OCI-M1 (cell line): ENCODE results near the gene TENM3.
"Not testable (repeated sequence)": the region's sequence is repeated elsewhere in the genome, so short reads cannot be mapped to it uniquely, and the experiment has no call there.

Experiments
- DNase-seq: peaks from one replicate; lab custom pipeline; 2025; lab: John Stamatoyannopoulos, UW

Gene TENM3

GRCh38 chr4:182810103-182810615, 567.0 kb downstream of the TENM3 start:
- DNase-seq = no peak

GRCh38 chr4:182812916-182813315, 569.7 kb downstream of the TENM3 start:
- DNase-seq = no peak

GRCh38 chr4:182814065-182814464, 570.9 kb downstream of the TENM3 start:
- not testable (repeated sequence) for DNase-seq

GRCh38 chr4:182818926-182819730, 575.9 kb downstream of the TENM3 start:
- no peak for DNase-seq

- DNase-seq = no peak
Observed at GRCh38 chr4:182819751-182820150, 576.5 kb downstream of the TENM3 start.

- DNase-seq = no peak
Observed at GRCh38 chr4:182822554-182822953, 579.4 kb downstream of the TENM3 start.

GRCh38 chr4:182823576-182823975, 580.4 kb downstream of the TENM3 start:
- no peak for DNase-seq

GRCh38 chr4:182825003-182825402, 581.8 kb downstream of the TENM3 start:
- DNase-seq = no peak

- DNase-seq = no peak
Observed at GRCh38 chr4:182825786-182826185, 582.6 kb downstream of the TENM3 start.

GRCh38 chr4:182826391-182826790, 583.2 kb downstream of the TENM3 start:
- DNase-seq = no peak

- no peak for DNase-seq
Observed at GRCh38 chr4:182827166-182827565, 584.0 kb downstream of the TENM3 start.

GRCh38 chr4:182827954-182828353, 584.8 kb downstream of the TENM3 start:
- no peak for DNase-seq

GRCh38 chr4:182828360-182829025, 585.3 kb downstream of the TENM3 start:
- no peak for DNase-seq

- no peak for DNase-seq
Observed at GRCh38 chr4:182829196-182829595, 586.0 kb downstream of the TENM3 start.

- DNase-seq = no peak
Observed at GRCh38 chr4:182831376-182831775, 588.2 kb downstream of the TENM3 start.

GRCh38 chr4:182832352-182833120, 589.3 kb downstream of the TENM3 start:
- no peak for DNase-seq

GRCh38 chr4:182835006-182835740, 592.0 kb downstream of the TENM3 start:
- no peak for DNase-seq

GRCh38 chr4:182837831-182838230, 594.6 kb downstream of the TENM3 start:
- DNase-seq = no peak

GRCh38 chr4:182838535-182838934, 595.3 kb downstream of the TENM3 start:
- DNase-seq = no peak

- DNase-seq = no peak
Observed at GRCh38 chr4:182839256-182839655, 596.1 kb downstream of the TENM3 start.

- no peak for DNase-seq
Observed at GRCh38 chr4:182840108-182840507, 596.9 kb downstream of the TENM3 start.

- DNase-seq = no peak
Observed at GRCh38 chr4:182842104-182842600, 599.0 kb downstream of the TENM3 start.
